Naive thymus-derived CD8-positive, alpha-beta T cell (primary cell): ENCODE results near the gene KIF6. TPM values are rescaled to one million over a fixed set of nuclear protein-coding genes. Genes with fewer than 3 reads are reported as not detected.

ENCODE experiments used
- ATAC-seq, 2 donors: fragments of 150-1000 bp; cut with Tn5 transposase in 1 of 2; sonication (Bioruptor Pico), chemical (Tn5 transposase) in 1 of 2; 1 replicate in 1 of 2; 2 replicates in 1 of 2; pipeline ENCODE4 v1.10.0; 2021; ENCODE audit warnings: mild to moderate bottlenecking in 2 of 2, moderate library complexity in 2 of 2
- POLR2A ChIA-PET: fragments of 350-600 bp; sonication (Branson Sonifier 250); formaldehyde crosslinking; loops from one replicate; lab custom pipeline; 2021; ENCODE audit warnings: antibody characterized with exemption; lab: Charles Lee
- DNase-seq, 10 donors: peaks; one replicate each; pipeline versions ENCODE4 v3.0.0 to v3.0.0-alpha.2; 2020 to 2022
- H3K27ac Mint-ChIP-seq, 10 donors: one replicate each; pipeline ENCODE4 v1.8.0; 2020 to 2022; ENCODE audit warnings: mild to moderate bottlenecking in 10 of 10, mixed read lengths in 10 of 10, moderate library complexity in 4 of 10, inconsistent platforms in 1 of 10
- H3K27me3 Mint-ChIP-seq, 5 donors: one replicate each; pipeline ENCODE4 v1.8.0; 2021 to 2022; ENCODE audit warnings: mixed read lengths in 5 of 5
- H3K36me3 Mint-ChIP-seq, 3 donors: one replicate each; pipeline ENCODE4 v1.8.0; 2020 to 2022; ENCODE audit warnings: mixed read lengths in 3 of 3, mild to moderate bottlenecking in 2 of 3, inconsistent platforms in 1 of 3
- H3K4me1 Mint-ChIP-seq, 4 donors: one replicate each; pipeline ENCODE4 v1.8.0; 2021 to 2022; ENCODE audit warnings: mixed read lengths in 4 of 4
- H3K4me3 Mint-ChIP-seq, 10 donors: one replicate each; pipeline ENCODE4 v1.8.0; 2020 to 2022; ENCODE audit warnings: mild to moderate bottlenecking in 10 of 10, mixed read lengths in 10 of 10, moderate library complexity in 6 of 10, inconsistent platforms in 1 of 10
- H3K9me3 Mint-ChIP-seq, 9 donors: one replicate each; pipeline ENCODE4 v1.8.0; 2020 to 2022; ENCODE audit warnings: mixed read lengths in 9 of 9, mild to moderate bottlenecking in 3 of 9, inconsistent platforms in 1 of 9, moderate library complexity in 1 of 9
- polyA plus RNA-seq, 3 donors: library from polyadenylated mRNA; unstranded; fragments of 300-500 nt; fragmentation: Illumina TruSeq; gene quantifications; one replicate each; pipeline ENCODE4 v1.2.3, GENCODE V29; 2021
- total RNA-seq, 8 experiments: library from RNA in 2 of 8; stranded (reverse) in 2 of 8; gene quantifications; one replicate each; pipeline ENCODE4 v1.2.3 and lab custom pipeline; 2021 to 2026

The KIF6 gene
- total and polyA plus RNA-seq, 5 experiments from 2014 or later, result 0.39 TPM; not detected in 4

- POLR2A ChIA-PET, result no interaction called here
- Mint-ChIP-seq H3K9me3 (no peaks in the 10 kb centered on the region), H3K4me1 (peaks cover 0 to 2% (median 0%) of the 10 kb centered on the region in 4 donors), H3K27ac (no peak overlapping the region), H3K36me3 (no peaks in the 10 kb centered on the region), H3K27me3 (peaks cover 0 to 5% (median 0%) of the 10 kb centered on the region in 5 donors), H3K4me3 (no peak overlapping the region)
- ATAC-seq, result no peak
- no peak for DNase-seq
These were observed 442.4 kb downstream of the KIF6 start for GRCh38 chr6:39282774-39283173.

- no peak overlapping the region for H3K4me3 Mint-ChIP-seq
- H3K27me3 Mint-ChIP-seq, result peaks cover 0 to 5% (median 0%) of the 10 kb centered on the region in 5 donors
- H3K36me3 Mint-ChIP-seq, result no peaks in the 10 kb centered on the region
- DNase-seq, result no peak
- no peak for ATAC-seq
- POLR2A ChIA-PET, result no interaction called here
- no peaks in the 10 kb centered on the region for H3K9me3 Mint-ChIP-seq
- peaks cover 0 to 2% (median 0%) of the 10 kb centered on the region in 4 donors for H3K4me1 Mint-ChIP-seq
- no peak overlapping the region for H3K27ac Mint-ChIP-seq
These were observed 443.8 kb downstream of the KIF6 start for GRCh38 chr6:39281312-39281980.

- POLR2A ChIA-PET, result no interaction called here
- Mint-ChIP-seq H3K27ac (no peak overlapping the region), H3K36me3 (no peaks in the 10 kb centered on the region), H3K4me1 (peaks cover 0 to 2% (median 0%) of the 10 kb centered on the region in 4 donors), H3K27me3 (peaks cover 0 to 5% (median 0%) of the 10 kb centered on the region in 5 donors), H3K4me3 (no peak overlapping the region), H3K9me3 (no peaks in the 10 kb centered on the region)
- DNase-seq, result no peak
- ATAC-seq, result no peak
These were observed 444.9 kb downstream of the KIF6 start for GRCh38 chr6:39280247-39280731.

Other genes starting within 250 kb of the KIF6 start
- gene DAAM2, start 67.0 kb upstream of the KIF6 start, total RNA-seq, result not detected
- gene DAAM2, start 67.0 kb upstream of the KIF6 start, polyA plus RNA-seq, result not detected
- 1 to 10 TPM; 3.1 to 3.4 TPM for gene MOCS1, start 209.1 kb upstream of the KIF6 start, total RNA-seq
- gene MOCS1, start 209.1 kb upstream of the KIF6 start, polyA plus RNA-seq, result 1 to 10 TPM in 2 of 3 donors, under 1 TPM in 1; 0.92 to 2.2 (median 1.6) TPM